ENCODE data around the gene KSR1.

- TF ChIP-seq CTCF (IDR thresholded peaks at IDR 0.05): no peak
- no peak for TF ChIP-seq POLR2A (IDR thresholded peaks at IDR 0.05)
Observed at GRCh38 chr17:27586203-27586721, 130.0 kb downstream of the KSR1 start.
